CD4-positive, alpha-beta T cell treated with Interferon alpha-2 for 1 hour (primary cell): ENCODE data around the gene CISD3.
"Not testable (repeated sequence)": the region's sequence is repeated elsewhere in the genome, so short reads cannot be mapped to it uniquely, and the experiment has no call there.

Source experiments
- DNase-seq, 2 donors: peaks; one replicate each; pipeline ENCODE4 v3.0.0-alpha.2; 2020 to 2022

CISD3 gene

GRCh38 chr17:38709104-38709820 lies 20.9 kb upstream of the CISD3 start:
- DNase-seq, result no peak

- DNase-seq, result no peak
These were observed 20.1 kb upstream of the CISD3 start for GRCh38 chr17:38709864-38710603.

GRCh38 chr17:38710604-38710962 lies 19.6 kb upstream of the CISD3 start:
- no peak for DNase-seq

GRCh38 chr17:38710985-38711384 lies 19.2 kb upstream of the CISD3 start:
- DNase-seq, result no peak

- DNase-seq, result no peak
These were observed 18.2 kb upstream of the CISD3 start for GRCh38 chr17:38711792-38712571.

- no peak for DNase-seq
These were observed 17.5 kb upstream of the CISD3 start for GRCh38 chr17:38712593-38712992.

GRCh38 chr17:38713456-38714075 lies 16.6 kb upstream of the CISD3 start:
- DNase-seq, result no peak

GRCh38 chr17:38715216-38715943 lies 14.8 kb upstream of the CISD3 start:
- no peak for DNase-seq

GRCh38 chr17:38716368-38717005 lies 13.7 kb upstream of the CISD3 start:
- no peak for DNase-seq

GRCh38 chr17:38717139-38717745 lies 12.9 kb upstream of the CISD3 start:
- DNase-seq, result no peak

GRCh38 chr17:38719289-38719942 lies 10.7 kb upstream of the CISD3 start:
- DNase-seq, result no peak

GRCh38 chr17:38719943-38720641 lies 10.0 kb upstream of the CISD3 start:
- DNase-seq, result no peak

GRCh38 chr17:38720941-38721340 lies 9.2 kb upstream of the CISD3 start:
- no peak for DNase-seq

GRCh38 chr17:38721802-38722201 lies 8.3 kb upstream of the CISD3 start:
- DNase-seq, result no peak

- DNase-seq, result no peak
These were observed 5.7 kb upstream of the CISD3 start for GRCh38 chr17:38724337-38724988.

- DNase-seq, result no peak
These were observed 5.1 kb upstream of the CISD3 start for GRCh38 chr17:38725066-38725465.

- not testable (repeated sequence) for DNase-seq
These were observed 4.0 kb upstream of the CISD3 start for GRCh38 chr17:38726145-38726544.

- DNase-seq, result peak; percentile 76 to 83
These were observed 2.4 kb upstream of the CISD3 start for GRCh38 chr17:38727736-38728135.

GRCh38 chr17:38728290-38728831 lies 1.8 kb upstream of the CISD3 start:
- peak; percentile 81 to 88 for DNase-seq
